ENCODE data around the gene TWF2. TPM values are rescaled to one million over a fixed set of nuclear protein-coding genes. Genes with fewer than 3 reads are reported as not detected.

TWF2 gene
- total and polyA plus RNA-seq, 4 donors = 40.5 to 52.2 (median 45.2) TPM

DNA sequence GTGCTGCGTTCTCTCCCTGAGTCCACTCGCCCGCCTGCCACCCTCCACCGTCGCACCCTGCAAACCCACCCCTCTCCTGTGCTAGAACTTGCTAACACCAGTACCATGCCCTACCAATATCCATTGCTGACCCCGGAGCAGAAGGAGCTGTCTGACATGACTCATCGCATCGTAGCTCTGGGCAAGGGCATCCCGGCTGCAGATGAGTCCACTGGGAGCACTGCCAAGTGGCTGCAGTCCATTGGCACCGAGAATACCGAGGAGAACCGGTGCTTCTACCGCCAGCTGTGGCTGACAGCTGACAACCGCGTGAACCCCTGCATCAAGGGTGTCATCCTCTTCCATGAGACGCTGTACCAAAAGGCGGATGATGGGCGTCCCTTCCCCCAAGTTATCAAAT, 45.9 kb downstream of the TWF2 start:
- ATAC-seq (ENCODE audit: low FRiP score) (no peak), DNase-seq (no peak)
- intact Hi-C loops (cut with DNase I) = no loop called here
- Histone ChIP-seq H3K27me3 (ENCODE audit: control insufficient read depth in 1 of 2, insufficient read depth in 2 of 2, low read length in 1 of 2) (no peaks in the 10 kb centered on the region), H3K9me3 (ENCODE audit: control insufficient read depth, low read length) (no peaks in the 10 kb centered on the region), H3K36me3 (ENCODE audit: control insufficient read depth in 1 of 2, insufficient read depth in 2 of 2, low read length in 1 of 2) (no peaks in the 10 kb centered on the region), H3K4me3 (ENCODE audit: low read length in 2 of 2) (no peak overlapping the region), H3K4me1 (ENCODE audit: control insufficient read depth in 1 of 2, insufficient read depth in 2 of 2, low read length in 2 of 2) (peaks cover 0 to 2% of the 10 kb centered on the region in 2 donors), H3K27ac (ENCODE audit: low read depth in 1 of 2, low read length in 2 of 2) (no peak overlapping the region)
- 69 to 71% methylated on average over 18 of the region's 18 CpGs for WGBS, 2 donors

DNA sequence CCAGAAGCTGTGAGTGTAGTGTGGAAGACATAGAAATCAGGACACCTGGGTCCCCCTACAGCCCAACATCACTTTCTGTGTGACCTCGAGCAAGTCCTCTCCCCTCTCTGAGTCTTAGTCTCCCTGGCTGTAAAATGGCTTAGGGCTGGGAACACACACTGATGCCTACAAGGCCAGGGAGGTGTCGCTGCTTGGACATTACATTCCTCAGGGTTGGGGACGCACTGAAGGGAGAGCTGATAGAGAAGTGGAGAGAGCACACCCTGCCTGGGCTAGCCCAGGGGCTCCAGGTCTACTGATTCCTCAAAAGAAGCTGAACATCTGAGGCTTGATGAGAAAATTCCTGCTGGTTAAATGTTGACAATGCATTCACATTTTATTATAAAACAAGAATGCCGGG, 47.3 kb downstream of the TWF2 start:
- DNase-seq (no peak), ATAC-seq (ENCODE audit: low FRiP score) (no peak)
- 95% methylated on average over 4 of the region's 4 CpGs for WGBS, 2 donors
- H3K4me1 ChIP-seq (ENCODE audit: control insufficient read depth in 1 of 2, insufficient read depth in 2 of 2, low read length in 2 of 2) = peaks cover 0 to 2% of the 10 kb centered on the region in 2 donors
- H3K27ac ChIP-seq (ENCODE audit: low read depth in 1 of 2, low read length in 2 of 2) = no peak overlapping the region
- no peak overlapping the region for H3K4me3 ChIP-seq (ENCODE audit: low read length in 2 of 2)
- H3K9me3 ChIP-seq (ENCODE audit: control insufficient read depth, low read length) = no peaks in the 10 kb centered on the region
- intact Hi-C loops (cut with DNase I) = loop anchor here in 1 of 2 donors (2.0 kb wide), 1 partner anchor 35 kb away; no protein-coding TSS in a partner anchor
- no peaks in the 10 kb centered on the region for H3K27me3 ChIP-seq (ENCODE audit: control insufficient read depth in 1 of 2, insufficient read depth in 2 of 2, low read length in 1 of 2)
- H3K36me3 ChIP-seq (ENCODE audit: control insufficient read depth in 1 of 2, insufficient read depth in 2 of 2, low read length in 1 of 2) = no peaks in the 10 kb centered on the region

DNA sequence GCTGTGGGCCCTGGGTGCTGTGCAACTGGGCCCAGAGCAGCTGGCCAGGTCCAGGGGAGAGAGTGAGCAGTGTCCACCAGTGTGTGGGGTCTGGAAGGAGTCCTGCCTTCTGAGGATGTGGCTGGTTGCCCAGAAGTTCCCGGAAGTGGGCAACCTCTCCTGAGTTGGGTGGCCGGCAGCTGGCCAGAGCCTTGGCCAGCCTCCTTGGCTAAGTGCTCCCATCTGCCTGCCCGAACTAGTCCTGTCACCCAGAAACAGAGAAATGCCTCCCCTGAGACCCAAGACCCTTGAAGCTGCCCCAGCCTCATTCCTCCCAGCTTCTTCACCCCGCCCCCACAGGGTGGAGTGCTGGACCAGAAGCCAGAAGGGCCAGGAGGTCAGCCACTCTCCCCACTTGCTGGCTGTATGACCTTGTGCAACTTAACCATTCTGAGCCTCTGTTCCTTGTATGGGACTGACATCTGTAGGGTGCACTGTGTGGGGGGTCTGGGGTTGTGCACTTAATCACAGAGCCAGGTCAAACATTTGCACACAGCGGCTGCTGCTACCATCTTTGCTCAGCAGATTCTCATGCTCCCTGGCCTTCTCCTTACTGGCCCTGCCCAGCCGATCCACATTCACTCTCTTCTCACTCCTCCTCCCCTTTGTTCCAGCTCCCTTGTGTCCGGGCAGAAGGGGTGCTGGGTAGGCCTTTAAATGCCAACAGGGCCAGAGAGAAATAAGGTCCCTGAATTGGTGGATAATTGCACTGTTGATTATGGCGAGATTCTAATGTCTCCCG, 48.5 kb downstream of the TWF2 start:
- DNase-seq = peak; percentile 76 to 88
- peak overlapping the region in 1 of 2 donors; percentile 32 for H3K27ac ChIP-seq (ENCODE audit: low read depth in 1 of 2, low read length in 2 of 2)
- peak; percentile 75 for ATAC-seq (ENCODE audit: low FRiP score)
- peaks cover 0 to 2% of the 10 kb centered on the region in 2 donors for H3K4me1 ChIP-seq (ENCODE audit: control insufficient read depth in 1 of 2, insufficient read depth in 2 of 2, low read length in 2 of 2)
- H3K36me3 ChIP-seq (ENCODE audit: control insufficient read depth in 1 of 2, insufficient read depth in 2 of 2, low read length in 1 of 2) = no peaks in the 10 kb centered on the region
- WGBS, 2 donors = 22 to 27% methylated on average over 9 of the region's 9 CpGs
- H3K27me3 ChIP-seq (ENCODE audit: control insufficient read depth in 1 of 2, insufficient read depth in 2 of 2, low read length in 1 of 2) = no peaks in the 10 kb centered on the region
- intact Hi-C loops (cut with DNase I) = loop anchor here in 1 of 2 donors (2.0 kb wide), 1 partner anchor 34 kb away; no protein-coding TSS in a partner anchor
- no peak overlapping the region for H3K4me3 ChIP-seq (ENCODE audit: low read length in 2 of 2)
- H3K9me3 ChIP-seq (ENCODE audit: control insufficient read depth, low read length) = no peaks in the 10 kb centered on the region

DNA sequence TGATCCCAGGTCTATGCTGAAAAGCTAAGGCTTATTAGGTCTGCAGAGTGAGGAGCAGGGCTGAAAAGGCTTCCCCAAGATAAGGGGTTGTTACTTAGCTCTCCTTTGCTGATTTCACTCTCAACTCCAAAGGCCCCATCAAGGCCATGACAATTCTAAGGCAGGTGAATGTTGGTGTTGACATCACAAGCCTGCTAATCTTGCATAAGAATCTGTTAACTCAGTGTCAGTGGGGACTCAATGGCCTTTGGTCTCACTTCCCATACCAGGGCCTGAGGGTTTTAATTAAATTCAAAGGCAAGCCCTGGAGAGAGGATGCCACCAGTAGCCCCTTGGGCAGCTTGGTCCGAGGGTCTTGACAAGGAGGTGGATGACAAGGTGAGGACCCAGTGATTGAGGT, 50.4 kb downstream of the TWF2 start:
- H3K27ac ChIP-seq (ENCODE audit: low read depth in 1 of 2, low read length in 2 of 2) = no peak overlapping the region
- H3K4me1 ChIP-seq (ENCODE audit: control insufficient read depth in 1 of 2, insufficient read depth in 2 of 2, low read length in 2 of 2) = peaks cover 0 to 2% of the 10 kb centered on the region in 2 donors
- H3K9me3 ChIP-seq (ENCODE audit: control insufficient read depth, low read length) = no peaks in the 10 kb centered on the region
- H3K27me3 ChIP-seq (ENCODE audit: control insufficient read depth in 1 of 2, insufficient read depth in 2 of 2, low read length in 1 of 2) = no peaks in the 10 kb centered on the region
- 90 to 96% methylated on average over 1 of the region's 1 CpG for WGBS, 2 donors
- intact Hi-C loops (cut with DNase I) = no loop called here
- H3K36me3 ChIP-seq (ENCODE audit: control insufficient read depth in 1 of 2, insufficient read depth in 2 of 2, low read length in 1 of 2) = no peaks in the 10 kb centered on the region
- ATAC-seq (ENCODE audit: low FRiP score) (no peak), DNase-seq (no peak)
- no peak overlapping the region for H3K4me3 ChIP-seq (ENCODE audit: low read length in 2 of 2)

DNA sequence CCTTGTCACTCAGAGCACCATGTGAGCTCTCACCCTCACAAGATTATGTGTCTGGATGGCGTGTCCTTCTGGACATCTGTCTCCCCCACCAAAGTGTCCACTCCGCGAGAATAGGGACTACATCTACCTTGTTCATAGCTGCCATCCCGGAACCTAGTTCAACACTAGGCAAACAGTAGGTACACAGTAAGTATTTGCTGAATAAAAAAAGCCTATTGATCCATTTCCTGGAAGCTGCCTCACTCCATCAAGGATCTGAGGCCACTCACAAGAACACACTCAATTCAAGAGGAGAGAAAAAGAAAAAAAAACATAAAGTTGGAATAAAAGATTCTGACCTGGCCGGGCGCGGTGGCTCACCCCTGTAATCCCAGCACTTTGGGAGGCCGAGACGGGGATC, 52.2 kb downstream of the TWF2 start:
- intact Hi-C loops (cut with DNase I) = no loop called here
- no peak for ATAC-seq (ENCODE audit: low FRiP score)
- no peaks in the 10 kb centered on the region for H3K36me3 ChIP-seq (ENCODE audit: control insufficient read depth in 1 of 2, insufficient read depth in 2 of 2, low read length in 1 of 2)
- no peak overlapping the region for H3K27ac ChIP-seq (ENCODE audit: low read depth in 1 of 2, low read length in 2 of 2)
- H3K27me3 ChIP-seq (ENCODE audit: control insufficient read depth in 1 of 2, insufficient read depth in 2 of 2, low read length in 1 of 2) = no peaks in the 10 kb centered on the region
- 97 to 98% methylated on average over 9 of the region's 9 CpGs for WGBS, 2 donors
- no peak overlapping the region for H3K4me3 ChIP-seq (ENCODE audit: low read length in 2 of 2)
- peaks cover 0 to 2% of the 10 kb centered on the region in 2 donors for H3K4me1 ChIP-seq (ENCODE audit: control insufficient read depth in 1 of 2, insufficient read depth in 2 of 2, low read length in 2 of 2)
- DNase-seq = no peak
- no peaks in the 10 kb centered on the region for H3K9me3 ChIP-seq (ENCODE audit: control insufficient read depth, low read length)

DNA sequence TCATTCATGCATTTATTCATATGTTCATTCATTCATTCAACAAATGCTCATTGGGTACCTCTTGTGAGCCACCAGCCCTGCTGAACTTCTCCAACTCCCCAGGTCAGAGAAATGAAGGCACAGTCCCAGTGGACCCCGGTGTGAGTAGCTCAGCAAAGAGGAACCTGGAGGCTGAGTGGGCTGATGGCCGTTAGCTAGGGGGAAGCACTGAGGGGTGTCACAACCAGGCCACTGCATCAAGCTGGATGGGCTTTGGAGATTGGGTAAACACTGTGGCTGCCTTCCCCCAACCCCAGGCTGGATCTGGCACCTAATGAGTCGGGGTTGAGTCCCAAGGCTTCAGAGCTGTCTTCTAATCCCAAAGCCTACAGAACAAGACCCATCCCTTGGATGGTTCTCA, 53.1 kb downstream of the TWF2 start:
- Histone ChIP-seq H3K27me3 (ENCODE audit: control insufficient read depth in 1 of 2, insufficient read depth in 2 of 2, low read length in 1 of 2) (no peaks in the 10 kb centered on the region), H3K4me3 (ENCODE audit: low read length in 2 of 2) (no peak overlapping the region), H3K9me3 (ENCODE audit: control insufficient read depth, low read length) (no peaks in the 10 kb centered on the region), H3K27ac (ENCODE audit: low read depth in 1 of 2, low read length in 2 of 2) (no peak overlapping the region), H3K4me1 (ENCODE audit: control insufficient read depth in 1 of 2, insufficient read depth in 2 of 2, low read length in 2 of 2) (peaks cover 0 to 2% of the 10 kb centered on the region in 2 donors), H3K36me3 (ENCODE audit: control insufficient read depth in 1 of 2, insufficient read depth in 2 of 2, low read length in 1 of 2) (no peaks in the 10 kb centered on the region)
- 93 to 94% methylated on average over 3 of the region's 3 CpGs for WGBS, 2 donors
- intact Hi-C loops (cut with DNase I) = no loop called here
- DNase-seq (peak in 1 of 2 donors; percentile 22), ATAC-seq (ENCODE audit: low FRiP score) (no peak)

DNA sequence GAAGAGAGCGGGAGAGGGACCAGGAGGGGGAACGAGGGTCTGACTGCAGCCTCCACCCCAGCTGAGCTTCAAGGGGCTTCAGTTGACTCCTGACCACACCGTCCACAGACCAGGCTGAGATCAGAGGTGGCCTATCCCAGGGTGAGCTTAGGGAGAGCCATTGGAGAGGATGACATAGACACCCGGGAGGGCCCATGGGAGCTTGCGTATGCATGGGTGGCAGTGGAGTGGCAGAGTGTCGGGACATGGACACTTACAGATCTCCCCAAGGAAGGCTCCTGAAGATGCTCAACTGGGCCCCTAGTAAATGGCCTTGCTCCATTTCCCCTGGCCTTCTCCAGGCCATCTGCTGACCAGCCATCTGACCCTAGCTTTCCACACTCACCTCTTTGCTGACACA, 53.6 kb downstream of the TWF2 start:
- no peaks in the 10 kb centered on the region for H3K36me3 ChIP-seq (ENCODE audit: control insufficient read depth in 1 of 2, insufficient read depth in 2 of 2, low read length in 1 of 2)
- DNase-seq (peak in 1 of 2 donors; percentile 61), ATAC-seq (ENCODE audit: low FRiP score) (no peak)
- WGBS, 2 donors = 97 to 98% methylated on average over 6 of the region's 6 CpGs
- intact Hi-C loops (cut with DNase I) = no loop called here
- no peaks in the 10 kb centered on the region for H3K27me3 ChIP-seq (ENCODE audit: control insufficient read depth in 1 of 2, insufficient read depth in 2 of 2, low read length in 1 of 2)
- H3K4me3 ChIP-seq (ENCODE audit: low read length in 2 of 2) = no peak overlapping the region
- H3K27ac ChIP-seq (ENCODE audit: low read depth in 1 of 2, low read length in 2 of 2) = no peak overlapping the region
- H3K9me3 ChIP-seq (ENCODE audit: control insufficient read depth, low read length) = no peaks in the 10 kb centered on the region
- no peaks in the 10 kb centered on the region for H3K4me1 ChIP-seq (ENCODE audit: control insufficient read depth in 1 of 2, insufficient read depth in 2 of 2, low read length in 2 of 2)

DNA sequence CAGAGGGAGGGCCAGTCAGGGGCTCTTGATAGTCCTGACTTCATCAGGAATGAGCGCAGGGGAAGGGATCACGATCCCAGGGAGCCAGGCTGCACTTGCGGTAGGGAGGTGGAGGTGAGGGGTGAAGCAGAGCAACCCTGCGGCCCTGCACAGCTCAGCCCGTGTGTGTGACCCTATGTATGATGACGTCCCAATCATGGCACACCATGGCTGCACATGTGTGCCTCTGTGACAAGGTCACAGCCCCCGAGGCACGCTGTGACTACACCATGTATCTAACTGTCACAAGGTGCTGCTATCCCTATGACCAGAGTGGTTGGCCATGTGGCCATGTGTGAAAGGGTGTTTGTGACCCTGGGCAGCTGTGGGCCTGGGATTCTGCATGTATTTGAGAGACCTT, 54.3 kb downstream of the TWF2 start:
- H3K9me3 ChIP-seq (ENCODE audit: control insufficient read depth, low read length) = no peaks in the 10 kb centered on the region
- 93 to 96% methylated on average over 8 of the region's 8 CpGs for WGBS, 2 donors
- H3K36me3 ChIP-seq (ENCODE audit: control insufficient read depth in 1 of 2, insufficient read depth in 2 of 2, low read length in 1 of 2) = no peaks in the 10 kb centered on the region
- no peak overlapping the region for H3K27ac ChIP-seq (ENCODE audit: low read depth in 1 of 2, low read length in 2 of 2)
- DNase-seq (peak in 1 of 2 donors; percentile 47), ATAC-seq (ENCODE audit: low FRiP score) (no peak)
- H3K4me1 ChIP-seq (ENCODE audit: control insufficient read depth in 1 of 2, insufficient read depth in 2 of 2, low read length in 2 of 2) = no peaks in the 10 kb centered on the region
- no peaks in the 10 kb centered on the region for H3K27me3 ChIP-seq (ENCODE audit: control insufficient read depth in 1 of 2, insufficient read depth in 2 of 2, low read length in 1 of 2)
- H3K4me3 ChIP-seq (ENCODE audit: low read length in 2 of 2) = no peak overlapping the region
- intact Hi-C loops (cut with DNase I) = no loop called here

DNA sequence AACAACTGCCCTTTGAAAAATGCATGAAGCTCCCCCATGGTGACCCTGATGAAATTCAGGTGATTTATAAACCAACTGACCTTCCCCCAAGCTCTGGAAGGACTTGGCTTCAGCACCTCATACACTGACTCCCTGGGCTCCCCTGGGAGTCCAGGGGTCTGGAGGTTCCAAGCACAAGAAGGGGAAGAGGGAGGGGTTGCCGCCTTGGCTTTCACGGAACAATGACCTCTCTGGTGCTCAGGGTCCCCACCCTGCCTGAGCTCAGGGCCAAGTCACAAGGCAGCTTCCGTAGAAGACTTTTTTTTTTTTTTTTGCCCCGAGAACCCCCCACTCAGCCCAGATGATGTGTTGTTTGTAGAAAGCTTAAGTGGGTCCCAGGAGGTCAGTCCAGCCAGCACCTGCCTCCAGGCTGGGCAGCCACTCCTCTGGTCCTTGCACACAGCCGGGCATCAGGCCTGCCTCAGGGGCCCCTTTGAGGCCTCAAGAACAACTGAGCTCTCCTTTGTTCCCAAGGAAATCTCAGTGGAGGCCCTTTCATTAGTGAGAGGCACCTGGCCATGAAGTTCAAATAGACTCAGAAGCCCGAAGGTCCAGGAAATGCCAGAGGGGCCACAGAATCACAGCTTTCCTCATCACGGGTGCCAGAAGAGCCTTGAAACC, 55.0 kb downstream of the TWF2 start:
- WGBS, 2 donors = 92% methylated on average over 7 of the region's 7 CpGs
- no peaks in the 10 kb centered on the region for H3K9me3 ChIP-seq (ENCODE audit: control insufficient read depth, low read length)

More for the DNA sequence above, 55.0 kb downstream of the TWF2 start:
- H3K4me1 ChIP-seq (ENCODE audit: control insufficient read depth in 1 of 2, insufficient read depth in 2 of 2, low read length in 2 of 2) = no peaks in the 10 kb centered on the region
- DNase-seq (peak in 1 of 2 donors; percentile 36), ATAC-seq (ENCODE audit: low FRiP score) (no peak)
- H3K36me3 ChIP-seq (ENCODE audit: control insufficient read depth in 1 of 2, insufficient read depth in 2 of 2, low read length in 1 of 2) = no peaks in the 10 kb centered on the region
- H3K27ac ChIP-seq (ENCODE audit: low read depth in 1 of 2, low read length in 2 of 2) = no peak overlapping the region
- H3K4me3 ChIP-seq (ENCODE audit: low read length in 2 of 2) = no peak overlapping the region
- no peaks in the 10 kb centered on the region for H3K27me3 ChIP-seq (ENCODE audit: control insufficient read depth in 1 of 2, insufficient read depth in 2 of 2, low read length in 1 of 2)
- intact Hi-C loops (cut with DNase I) = no loop called here

Measured in aorta (tissue), 5 donors.